ENCODE data around the gene SPOP.
"Not testable (repeated sequence)": the region's sequence is repeated elsewhere in the genome, so short reads cannot be mapped to it uniquely, and the experiment has no call there.

The SPOP gene

GRCh38 chr17:49647256-49647585 is 30.7 kb downstream of the SPOP start:
- DNase-seq (ENCODE audit: low read depth) = no peak

GRCh38 chr17:49646391-49647255 is 31.3 kb downstream of the SPOP start:
- peak; percentile 63 for DNase-seq (ENCODE audit: low read depth)

DNA sequence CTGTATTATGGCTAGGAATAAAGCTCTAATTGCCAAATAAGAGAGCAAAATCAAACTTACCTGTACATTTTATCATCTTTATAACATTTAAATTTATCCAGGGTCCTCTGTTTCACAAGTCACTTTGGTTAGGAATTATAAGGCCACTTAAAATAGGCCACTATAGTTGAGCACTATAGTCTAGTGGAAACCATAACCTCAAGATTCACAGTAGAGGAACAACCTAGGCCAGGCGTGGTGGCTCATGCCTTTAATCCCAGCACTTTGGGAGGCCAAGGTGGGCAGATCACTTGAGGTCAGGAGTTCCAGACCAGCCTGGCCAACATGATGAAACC is 31.9 kb downstream of the SPOP start:
- DNase-seq (ENCODE audit: low read depth) = not testable (repeated sequence)

GRCh38 chr17:49645654-49646053 is 32.2 kb downstream of the SPOP start:
- no peak for DNase-seq (ENCODE audit: low read depth)

DNA sequence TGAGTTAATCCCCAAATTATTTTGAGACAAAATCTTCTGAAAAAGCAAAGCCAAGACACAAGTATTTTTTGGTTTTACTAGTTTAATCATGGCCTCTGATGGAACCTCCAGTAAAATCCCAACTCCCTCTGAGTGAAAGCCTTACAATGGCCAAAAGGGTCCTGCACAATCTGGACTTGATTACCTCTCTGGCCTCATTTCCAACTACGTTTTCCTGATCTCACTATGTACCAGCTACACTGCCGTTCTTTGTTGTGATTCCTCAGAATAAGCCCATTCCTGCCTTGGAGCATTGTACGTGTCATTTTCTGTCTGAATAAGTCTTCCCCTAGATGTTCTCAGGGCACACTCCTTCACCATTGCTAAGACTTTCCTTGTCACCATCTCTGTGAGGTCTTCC is 37.3 kb downstream of the SPOP start:
- DNase-seq (ENCODE audit: low read depth) = no peak

GRCh38 chr17:49638818-49639217 is 39.1 kb downstream of the SPOP start:
- no peak for DNase-seq (ENCODE audit: low read depth)

DNA sequence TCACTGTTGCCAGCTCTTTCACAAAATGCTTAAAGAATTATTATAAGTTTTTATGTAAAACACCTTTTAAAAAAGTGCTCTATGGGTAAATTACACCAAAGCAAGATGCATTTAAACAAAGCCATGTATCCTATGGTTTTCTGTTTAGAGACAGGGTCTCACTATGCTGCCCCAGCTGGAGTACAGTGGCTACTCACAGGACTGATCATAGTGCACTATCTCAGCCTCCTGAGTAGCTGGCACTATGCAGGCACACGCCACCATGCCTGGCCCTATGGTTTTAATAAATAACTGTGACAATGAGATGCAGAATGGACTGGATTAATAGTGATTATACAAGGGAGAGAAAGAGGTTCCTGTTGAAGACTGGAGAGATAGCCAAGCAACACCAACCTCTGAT is 40.2 kb downstream of the SPOP start:
- no peak for DNase-seq (ENCODE audit: low read depth)

DNA sequence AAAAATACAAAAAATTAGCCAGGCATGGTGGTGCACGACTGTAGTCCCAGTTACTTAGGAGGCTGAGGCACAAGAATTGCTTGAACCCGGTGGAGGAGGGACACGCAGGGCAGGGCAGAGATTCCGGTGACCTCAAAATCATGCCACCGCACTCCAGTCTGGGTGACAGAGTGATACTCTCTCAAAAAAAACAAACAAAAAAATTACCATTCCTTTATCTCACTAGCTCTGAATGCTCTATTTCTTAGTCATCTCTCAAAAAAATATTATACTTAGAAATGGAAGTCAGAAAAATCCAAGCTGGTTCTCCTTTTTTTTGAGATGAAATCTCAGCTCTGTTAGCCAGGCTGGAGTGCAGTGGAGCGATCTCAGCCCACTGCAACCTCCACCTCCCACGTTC is 40.8 kb downstream of the SPOP start:
- DNase-seq (ENCODE audit: low read depth) = no peak

DNA sequence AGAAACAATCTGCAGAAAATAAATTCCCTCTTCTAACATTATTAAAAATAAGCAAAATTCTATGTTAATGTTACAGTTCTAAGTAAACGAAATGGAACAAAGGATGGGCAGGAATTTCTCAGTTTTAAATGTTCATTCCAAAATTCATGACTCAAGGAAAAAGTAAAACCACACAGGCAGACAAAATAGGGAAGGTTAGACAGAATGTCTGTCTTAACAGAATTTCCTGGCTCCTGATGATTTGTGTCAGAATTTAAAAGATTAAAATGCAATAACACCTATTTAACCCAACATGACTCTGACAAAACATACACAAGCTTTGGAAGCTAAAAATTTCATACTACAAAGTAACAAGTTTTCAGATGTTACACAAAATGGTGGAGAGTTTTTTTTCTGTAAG is 42.8 kb downstream of the SPOP start:
- DNase-seq (ENCODE audit: low read depth) = no peak

DNA sequence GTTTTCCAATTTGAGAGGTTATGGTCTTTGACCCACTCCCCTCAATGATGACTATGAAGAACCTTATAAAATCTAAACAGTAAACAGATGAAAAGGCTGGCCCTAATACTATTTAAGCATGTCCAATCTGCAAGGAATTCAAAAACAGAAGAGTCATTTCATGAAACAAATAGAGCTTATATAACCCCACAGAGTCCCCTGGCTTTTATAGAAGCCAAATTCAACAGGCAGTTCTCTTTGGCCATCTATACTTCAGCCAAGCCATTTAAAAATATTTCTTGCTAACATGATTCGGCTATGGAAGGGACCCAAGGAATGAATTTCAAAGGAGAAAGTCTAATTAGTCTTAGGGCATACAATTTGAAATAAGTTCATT is 43.4 kb downstream of the SPOP start:
- DNase-seq (ENCODE audit: low read depth) = no peak

GRCh38 chr17:49633762-49634484 is 44.0 kb downstream of the SPOP start:
- no peak for DNase-seq (ENCODE audit: low read depth)

GRCh38 chr17:49633250-49633649 is 44.6 kb downstream of the SPOP start:
- no peak for DNase-seq (ENCODE audit: low read depth)

GRCh38 chr17:49632201-49632600 is 45.7 kb downstream of the SPOP start:
- DNase-seq (ENCODE audit: low read depth) = no peak

DNA sequence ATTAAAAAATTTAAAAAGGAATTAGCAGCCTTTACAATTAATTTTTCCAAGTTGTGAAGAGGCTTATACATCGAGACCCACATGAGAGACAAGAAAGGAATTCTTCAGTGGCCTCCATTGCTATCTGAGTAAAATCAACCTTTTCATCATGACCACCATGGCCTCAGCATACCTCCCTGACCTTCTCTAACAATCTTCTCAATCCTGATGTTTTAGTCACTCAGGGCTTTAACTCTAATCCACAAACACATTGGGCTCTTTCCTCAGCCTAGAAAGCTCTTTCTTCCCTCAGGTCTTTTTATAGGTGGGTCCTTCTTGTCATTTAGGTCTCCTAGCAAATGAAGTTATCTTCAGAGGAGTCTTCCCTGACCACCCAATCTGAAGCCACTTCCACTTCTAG is 46.4 kb downstream of the SPOP start:
- DNase-seq (ENCODE audit: low read depth) = no peak

DNA sequence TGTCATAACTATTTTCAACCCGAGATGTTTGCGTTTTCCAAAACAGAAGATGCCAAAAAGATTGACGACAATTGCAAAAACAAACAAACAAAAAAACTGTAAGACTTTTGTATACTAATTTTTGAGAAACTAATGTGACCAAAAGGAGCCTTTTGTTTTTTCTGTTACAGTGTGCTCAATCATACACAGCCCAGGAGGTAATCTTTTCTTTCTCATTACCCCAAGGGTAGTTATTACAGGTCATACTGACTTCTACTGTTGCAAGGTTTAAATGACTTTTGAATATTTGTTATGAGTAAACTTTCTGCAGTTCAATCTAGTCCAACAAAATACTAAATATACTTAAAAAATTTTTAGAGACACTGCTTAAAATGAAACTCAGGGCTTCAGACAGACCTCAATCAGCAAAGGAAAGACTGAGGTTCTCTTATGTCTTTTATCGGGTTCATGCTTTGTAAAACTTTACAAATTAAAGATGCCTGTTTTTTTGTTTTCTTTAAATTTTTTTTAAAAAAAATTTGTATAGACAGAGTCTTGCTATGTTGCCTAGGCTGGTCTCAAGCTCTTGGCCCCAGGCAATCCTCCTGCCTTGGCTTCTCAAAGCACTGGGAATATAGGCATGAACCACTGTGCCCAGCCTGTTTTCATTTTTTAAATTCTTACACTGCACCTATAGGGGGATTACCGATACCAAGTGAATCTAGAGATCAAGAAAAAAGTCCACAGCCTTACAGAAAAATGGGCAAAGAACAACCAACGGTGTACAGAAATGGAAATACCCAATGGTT is 47.6 kb downstream of the SPOP start:
- no peak for DNase-seq (ENCODE audit: low read depth)

DNA sequence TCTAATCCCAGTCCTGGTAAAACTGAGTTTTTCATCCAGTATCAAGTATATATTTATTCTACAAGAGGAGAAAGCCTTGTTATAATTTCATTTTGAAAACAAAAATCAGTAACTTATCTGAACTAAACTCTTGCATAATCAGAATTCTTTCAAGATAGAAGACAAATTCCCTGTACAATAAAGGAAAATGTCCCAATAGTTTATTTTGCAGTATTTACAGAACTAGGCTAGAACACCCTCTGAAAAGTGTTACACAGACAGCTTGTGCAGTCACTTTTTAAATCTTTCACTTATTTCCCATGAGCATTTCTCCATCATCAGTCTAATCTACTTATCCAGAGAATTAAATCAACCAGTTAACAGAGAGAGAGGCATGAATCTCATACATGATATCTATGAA is 48.5 kb downstream of the SPOP start:
- no peak for DNase-seq (ENCODE audit: low read depth)

- DNase-seq (ENCODE audit: low read depth) = no peak
These were observed 53.0 kb downstream of the SPOP start for GRCh38 chr17:49624896-49625295.

DNA sequence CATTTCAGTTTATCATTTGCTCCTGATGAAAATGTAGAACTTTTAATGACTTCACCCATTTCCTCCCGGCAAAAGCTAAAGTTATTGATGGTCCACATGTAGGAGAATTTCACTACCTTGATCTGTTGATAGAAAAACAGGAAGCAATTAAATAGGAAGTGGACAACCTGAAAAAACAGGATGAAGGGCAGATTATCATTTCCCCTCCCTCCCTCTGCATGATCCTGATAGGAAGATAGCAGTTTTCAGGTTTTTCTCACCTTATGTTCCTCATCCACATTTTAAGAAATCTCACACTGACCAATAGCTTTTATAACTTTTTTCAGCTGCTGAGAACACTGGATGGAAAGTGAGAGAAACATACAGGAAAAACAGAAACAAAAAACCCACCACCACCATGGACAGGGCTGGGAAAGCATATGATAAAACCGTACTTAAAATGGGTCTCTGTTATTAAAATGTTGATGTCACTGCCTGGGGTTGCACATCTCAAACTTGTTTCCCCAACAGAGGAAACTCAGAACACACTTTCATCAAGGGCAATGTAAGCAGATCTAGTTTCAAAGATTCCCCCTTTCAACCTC is 55.9 kb downstream of the SPOP start:
- DNase-seq (ENCODE audit: low read depth) = no peak

GRCh38 chr17:49621420-49621819 is 56.5 kb downstream of the SPOP start:
- DNase-seq (ENCODE audit: low read depth) = no peak

GRCh38 chr17:49618028-49618611 is 59.8 kb downstream of the SPOP start:
- no peak for DNase-seq (ENCODE audit: low read depth)

DNA sequence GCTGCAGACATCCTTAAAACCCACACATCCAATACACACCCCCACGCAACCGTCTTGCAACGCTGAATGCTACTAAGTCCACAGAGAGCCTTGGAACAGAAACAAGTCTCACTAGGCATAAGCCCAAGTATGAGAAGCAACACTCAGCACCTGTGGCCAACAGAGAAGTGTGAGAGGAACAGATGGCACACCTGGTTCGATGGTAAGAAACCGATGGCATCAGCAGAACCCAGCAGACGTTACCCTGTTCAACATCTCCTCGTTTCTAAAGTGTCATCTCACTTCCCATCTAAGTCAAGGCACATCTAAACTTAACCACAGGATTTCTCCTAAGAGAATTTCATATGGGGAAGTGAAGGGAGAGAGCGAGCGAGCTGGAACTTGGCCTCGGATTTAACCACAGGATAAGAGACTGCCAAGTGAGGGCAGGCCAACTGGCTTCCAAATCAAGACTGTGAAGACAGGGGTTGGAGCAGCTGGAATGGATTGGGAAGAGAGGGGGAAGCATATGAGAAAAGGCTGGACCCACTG is 61.2 kb downstream of the SPOP start:
- DNase-seq (ENCODE audit: low read depth) = peak; percentile 95

DNA sequence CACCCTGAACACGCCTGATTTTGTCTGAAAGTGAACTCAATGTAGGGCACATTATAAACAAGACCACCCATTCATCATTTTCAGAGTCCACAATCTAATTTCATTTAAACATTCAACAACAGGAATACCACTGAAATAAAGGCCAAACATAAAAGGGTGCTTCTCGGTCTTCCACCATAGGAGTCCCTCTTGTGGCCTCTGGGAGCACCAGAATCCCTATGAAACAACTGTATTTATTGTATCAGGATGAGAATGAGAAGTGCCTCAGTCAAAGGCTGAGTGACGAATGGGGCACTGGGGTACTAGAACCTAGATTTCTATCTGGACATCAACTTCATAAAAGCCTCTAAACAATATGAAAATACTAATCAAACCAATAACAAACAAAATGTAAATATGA is 61.8 kb downstream of the SPOP start:
- no peak for DNase-seq (ENCODE audit: low read depth)

Data from fibroblast of gingiva (primary cell).